ENCODE results near the gene RHPN2.
"Not testable (repeated sequence)": the region's sequence is repeated elsewhere in the genome, so short reads cannot be mapped to it uniquely, and the experiment has no call there.

DNA sequence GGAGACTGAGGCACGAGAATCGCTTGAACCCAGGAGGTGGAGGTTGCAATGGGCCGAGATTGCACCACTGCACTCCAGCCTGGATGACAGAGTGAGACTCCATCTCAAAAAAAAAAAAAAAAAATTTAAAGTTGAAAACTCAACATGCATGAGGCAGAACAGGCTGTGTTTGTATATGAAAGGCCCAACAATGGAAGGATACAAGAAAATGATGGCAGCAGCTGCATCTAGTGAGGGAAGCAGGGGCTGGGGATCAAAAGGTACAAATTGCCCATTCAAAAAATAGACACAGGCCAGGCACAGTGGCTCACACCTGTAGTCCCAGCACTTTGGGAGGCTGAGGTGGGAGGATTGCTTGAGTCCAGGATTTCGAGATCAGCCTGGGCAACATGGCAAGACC lies 86.9 kb downstream of the RHPN2 start:
- not testable (repeated sequence) for TF ChIP-seq SPI1 (IDR thresholded peaks at IDR 0.05; ENCODE audit: borderline replicate concordance, low read depth); POLR2AphosphoS5 (IDR thresholded peaks at IDR 0.05; ENCODE audit: low read depth)
- TF ChIP-seq, protein P1, sequence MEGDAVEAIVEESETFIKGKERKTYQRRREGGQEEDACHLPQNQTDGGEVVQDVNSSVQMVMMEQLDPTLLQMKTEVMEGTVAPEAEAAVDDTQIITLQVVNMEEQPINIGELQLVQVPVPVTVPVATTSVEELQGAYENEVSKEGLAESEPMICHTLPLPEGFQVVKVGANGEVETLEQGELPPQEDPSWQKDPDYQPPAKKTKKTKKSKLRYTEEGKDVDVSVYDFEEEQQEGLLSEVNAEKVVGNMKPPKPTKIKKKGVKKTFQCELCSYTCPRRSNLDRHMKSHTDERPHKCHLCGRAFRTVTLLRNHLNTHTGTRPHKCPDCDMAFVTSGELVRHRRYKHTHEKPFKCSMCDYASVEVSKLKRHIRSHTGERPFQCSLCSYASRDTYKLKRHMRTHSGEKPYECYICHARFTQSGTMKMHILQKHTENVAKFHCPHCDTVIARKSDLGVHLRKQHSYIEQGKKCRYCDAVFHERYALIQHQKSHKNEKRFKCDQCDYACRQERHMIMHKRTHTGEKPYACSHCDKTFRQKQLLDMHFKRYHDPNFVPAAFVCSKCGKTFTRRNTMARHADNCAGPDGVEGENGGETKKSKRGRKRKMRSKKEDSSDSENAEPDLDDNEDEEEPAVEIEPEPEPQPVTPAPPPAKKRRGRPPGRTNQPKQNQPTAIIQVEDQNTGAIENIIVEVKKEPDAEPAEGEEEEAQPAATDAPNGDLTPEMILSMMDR (IDR thresholded peaks at IDR 0.05; ENCODE audit: insufficient read depth, low read length), result not testable (repeated sequence)
- TF ChIP-seq, protein P2, sequence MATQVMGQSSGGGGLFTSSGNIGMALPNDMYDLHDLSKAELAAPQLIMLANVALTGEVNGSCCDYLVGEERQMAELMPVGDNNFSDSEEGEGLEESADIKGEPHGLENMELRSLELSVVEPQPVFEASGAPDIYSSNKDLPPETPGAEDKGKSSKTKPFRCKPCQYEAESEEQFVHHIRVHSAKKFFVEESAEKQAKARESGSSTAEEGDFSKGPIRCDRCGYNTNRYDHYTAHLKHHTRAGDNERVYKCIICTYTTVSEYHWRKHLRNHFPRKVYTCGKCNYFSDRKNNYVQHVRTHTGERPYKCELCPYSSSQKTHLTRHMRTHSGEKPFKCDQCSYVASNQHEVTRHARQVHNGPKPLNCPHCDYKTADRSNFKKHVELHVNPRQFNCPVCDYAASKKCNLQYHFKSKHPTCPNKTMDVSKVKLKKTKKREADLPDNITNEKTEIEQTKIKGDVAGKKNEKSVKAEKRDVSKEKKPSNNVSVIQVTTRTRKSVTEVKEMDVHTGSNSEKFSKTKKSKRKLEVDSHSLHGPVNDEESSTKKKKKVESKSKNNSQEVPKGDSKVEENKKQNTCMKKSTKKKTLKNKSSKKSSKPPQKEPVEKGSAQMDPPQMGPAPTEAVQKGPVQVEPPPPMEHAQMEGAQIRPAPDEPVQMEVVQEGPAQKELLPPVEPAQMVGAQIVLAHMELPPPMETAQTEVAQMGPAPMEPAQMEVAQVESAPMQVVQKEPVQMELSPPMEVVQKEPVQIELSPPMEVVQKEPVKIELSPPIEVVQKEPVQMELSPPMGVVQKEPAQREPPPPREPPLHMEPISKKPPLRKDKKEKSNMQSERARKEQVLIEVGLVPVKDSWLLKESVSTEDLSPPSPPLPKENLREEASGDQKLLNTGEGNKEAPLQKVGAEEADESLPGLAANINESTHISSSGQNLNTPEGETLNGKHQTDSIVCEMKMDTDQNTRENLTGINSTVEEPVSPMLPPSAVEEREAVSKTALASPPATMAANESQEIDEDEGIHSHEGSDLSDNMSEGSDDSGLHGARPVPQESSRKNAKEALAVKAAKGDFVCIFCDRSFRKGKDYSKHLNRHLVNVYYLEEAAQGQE (IDR thresholded peaks at IDR 0.05; ENCODE audit: insufficient replicate concordance, low read depth), result not testable (repeated sequence)
